NK-92 (cell line): Measurements from ENCODE around the gene GYG1.
"Not testable (repeated sequence)": the region's sequence is repeated elsewhere in the genome, so short reads cannot be mapped to it uniquely, and the experiment has no call there.

Experiments used
- DNase-seq: peaks from one replicate; lab custom pipeline; 2025; ENCODE audit not compliant: unreplicated experiment; lab: John Stamatoyannopoulos, UW

Gene GYG1

DNA sequence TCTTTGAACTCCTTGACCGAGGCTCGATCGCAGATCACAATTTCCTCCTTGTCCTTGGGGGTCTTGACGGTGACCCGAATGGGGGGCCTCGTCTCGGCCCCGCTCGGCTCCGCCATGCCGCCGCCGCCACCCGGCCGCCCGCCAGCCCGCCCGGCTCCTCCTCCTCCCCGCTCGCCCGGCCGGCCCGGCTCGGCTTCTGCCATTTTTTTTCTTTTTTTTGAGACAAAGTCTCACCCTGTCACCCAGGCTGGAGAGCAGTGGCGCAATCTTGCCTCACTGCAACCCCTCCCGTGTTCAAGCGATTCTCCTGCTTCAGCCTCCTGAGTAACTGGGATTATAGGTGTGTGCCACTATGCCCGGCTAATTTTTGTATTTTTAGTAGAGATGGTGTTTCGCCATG is 3.8 kb upstream of the GYG1 start:
- not testable (repeated sequence) for DNase-seq

DNA sequence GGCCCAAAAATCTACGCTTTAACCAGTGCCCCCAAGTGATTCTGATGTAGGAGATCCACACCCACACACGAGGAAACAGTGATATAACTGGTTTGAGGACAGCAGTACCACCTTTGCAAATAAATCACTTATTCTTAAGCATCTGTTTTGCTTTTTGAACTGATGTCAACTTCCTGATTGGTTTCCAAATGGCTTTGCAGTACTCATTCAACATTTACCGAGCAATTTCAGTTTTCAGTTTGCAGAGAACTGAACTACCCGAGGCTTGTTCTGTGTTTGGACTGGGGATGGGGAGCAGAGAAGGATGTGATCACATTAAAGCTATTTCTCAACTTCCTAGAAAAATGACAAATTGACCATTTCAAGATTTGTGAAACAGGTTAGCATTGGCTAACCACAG is 1.1 kb upstream of the GYG1 start:
- no peak for DNase-seq

DNA sequence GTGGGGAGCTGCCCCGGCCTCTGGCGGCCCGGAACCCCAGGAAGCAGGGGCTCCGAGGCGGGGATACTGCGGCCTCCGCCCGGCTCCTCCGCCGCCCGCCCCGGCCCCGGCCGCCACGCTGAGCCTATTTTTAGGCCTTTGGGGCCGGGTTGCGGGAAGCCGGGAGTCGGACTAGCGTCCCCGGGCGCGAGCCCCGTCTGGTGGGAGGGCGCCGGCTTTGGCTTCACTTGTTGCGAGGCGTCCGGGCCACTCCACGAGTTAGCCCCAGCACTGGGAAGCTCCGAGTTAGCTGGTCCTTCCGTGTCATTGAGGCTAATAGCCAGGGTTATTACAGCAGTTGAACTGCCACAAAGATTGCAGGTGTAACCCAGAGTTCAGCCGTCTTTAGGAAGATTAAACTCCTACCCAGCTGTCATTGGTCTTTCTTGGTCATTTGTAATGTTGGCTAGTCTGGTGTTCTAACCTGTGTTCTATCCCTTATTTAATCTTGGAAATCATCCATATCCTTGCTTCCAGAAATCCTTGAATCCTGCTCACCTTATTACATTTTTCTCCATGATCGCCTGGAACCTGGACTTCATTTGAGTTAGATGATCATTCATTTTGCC is 791 bp downstream of the GYG1 start:
- no peak for DNase-seq

DNA sequence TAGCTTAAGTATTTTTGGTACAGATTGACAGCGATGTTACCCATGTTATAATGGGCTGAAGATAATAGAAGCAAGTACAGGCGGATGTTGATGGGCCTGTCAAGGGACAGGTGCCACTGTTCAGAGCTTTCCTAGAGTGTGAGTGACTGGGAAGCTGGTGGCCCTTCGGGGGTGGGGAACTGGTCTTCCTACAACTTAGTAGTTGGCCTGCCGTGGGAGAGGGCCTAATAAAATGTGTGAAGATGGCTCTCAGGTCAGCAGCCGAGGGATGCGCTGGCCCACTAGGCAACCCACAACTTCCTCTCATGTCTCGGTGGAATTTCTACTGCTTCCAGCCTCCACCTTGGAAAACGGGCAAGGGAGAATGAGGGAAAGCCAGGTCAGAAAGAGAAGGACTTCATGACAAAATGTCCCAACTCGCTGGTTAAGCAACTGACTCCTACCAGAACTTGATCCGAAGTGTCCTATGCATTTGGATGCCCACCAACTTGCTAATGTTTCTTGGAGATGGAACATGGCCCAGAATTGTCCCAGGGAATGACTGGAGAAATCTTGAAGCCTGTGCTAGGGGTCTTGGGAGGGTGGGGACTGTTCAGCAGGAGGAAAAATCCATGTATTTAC is 1.4 kb downstream of the GYG1 start:
- no peak for DNase-seq

DNA sequence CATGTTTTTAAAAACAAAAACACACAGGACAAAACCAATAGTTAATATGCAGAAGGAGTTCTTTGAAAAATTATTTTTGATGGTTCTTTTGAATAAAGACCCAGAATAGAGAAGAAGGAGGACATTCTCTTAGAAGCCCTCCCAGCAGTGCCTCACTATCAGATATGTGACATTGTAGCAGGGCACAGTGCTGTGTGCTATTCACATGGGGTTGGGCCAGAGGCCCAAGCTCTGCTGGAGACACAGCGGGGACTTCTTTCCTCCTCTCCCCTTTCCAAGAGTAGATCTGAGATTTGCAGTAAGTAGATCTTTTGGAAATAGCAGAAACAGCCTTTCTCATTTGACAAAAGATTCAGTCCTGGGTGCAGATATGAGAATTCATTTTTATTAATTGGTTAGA is 6.3 kb downstream of the GYG1 start:
- no peak for DNase-seq

DNA sequence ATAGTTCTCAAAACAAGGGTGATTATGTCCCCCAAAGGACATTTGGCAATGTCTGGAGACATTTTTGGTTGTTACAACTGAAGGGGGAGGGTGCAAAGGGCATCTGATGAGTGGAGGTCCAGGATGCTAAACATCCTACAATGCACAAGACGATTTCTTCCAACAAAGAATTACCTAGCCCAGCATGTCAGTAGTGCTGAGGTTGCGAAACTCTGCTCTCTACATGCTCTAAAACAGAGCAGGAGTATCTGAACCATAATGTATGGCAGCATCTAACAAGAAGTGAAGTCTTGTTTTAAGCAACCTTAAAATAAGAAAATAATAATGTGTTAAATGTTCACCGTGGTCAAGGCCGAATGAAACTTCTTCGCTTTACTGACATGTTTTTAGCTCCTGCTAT is 7.0 kb downstream of the GYG1 start:
- DNase-seq: no peak

DNA sequence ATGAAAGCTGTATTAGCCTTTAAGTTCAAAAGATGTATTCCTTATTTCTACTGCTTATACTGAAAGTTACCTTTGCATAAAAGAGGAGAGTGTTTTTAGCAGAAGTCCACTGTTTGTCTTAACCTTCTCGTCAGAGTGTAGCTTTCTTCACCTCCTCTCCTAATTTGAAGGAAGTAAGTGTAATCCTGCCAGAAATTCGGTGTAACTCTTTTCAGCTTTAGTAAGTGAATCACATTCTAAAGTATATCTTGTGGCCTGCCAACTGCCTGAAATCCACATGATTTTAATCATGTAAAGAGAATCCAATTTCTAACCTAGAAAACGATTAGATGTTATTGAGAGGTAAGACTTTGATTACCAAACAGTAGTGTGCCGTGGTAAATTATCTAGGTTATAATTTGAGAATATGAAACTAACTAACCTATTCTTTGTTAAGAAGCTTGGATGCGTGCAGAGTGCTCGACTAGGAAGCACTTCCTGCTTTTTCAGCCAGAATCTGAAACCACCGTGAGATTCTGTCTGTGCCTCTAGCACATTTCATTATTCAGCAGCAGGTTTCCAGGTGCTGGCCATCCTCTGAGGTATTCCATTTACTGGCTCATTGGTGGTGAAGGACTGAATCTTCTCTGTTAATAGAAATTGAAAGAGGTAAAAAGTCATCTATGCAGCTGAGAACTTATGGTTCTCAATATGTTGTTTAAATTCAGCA is 7.5 kb downstream of the GYG1 start:
- DNase-seq: no peak

DNA sequence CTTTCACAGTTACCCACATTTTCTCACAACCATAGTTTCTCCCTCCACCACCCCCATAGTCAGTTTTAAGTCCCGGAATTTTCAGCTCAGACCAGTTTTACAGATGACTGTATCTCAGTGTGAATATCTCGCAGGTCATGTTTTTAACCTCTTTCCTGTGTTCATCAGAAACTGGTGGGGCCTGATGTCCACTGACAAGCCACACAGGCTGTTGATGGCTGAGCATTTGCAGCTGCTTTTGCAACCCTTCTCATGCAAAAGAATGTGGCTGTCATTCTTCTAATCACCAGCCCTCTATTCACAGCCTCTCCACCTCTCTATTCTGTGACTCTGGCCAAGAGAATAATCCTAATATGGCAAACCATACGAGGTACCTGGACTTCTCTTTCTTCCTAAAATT is 8.5 kb downstream of the GYG1 start:
- DNase-seq: no peak

DNA sequence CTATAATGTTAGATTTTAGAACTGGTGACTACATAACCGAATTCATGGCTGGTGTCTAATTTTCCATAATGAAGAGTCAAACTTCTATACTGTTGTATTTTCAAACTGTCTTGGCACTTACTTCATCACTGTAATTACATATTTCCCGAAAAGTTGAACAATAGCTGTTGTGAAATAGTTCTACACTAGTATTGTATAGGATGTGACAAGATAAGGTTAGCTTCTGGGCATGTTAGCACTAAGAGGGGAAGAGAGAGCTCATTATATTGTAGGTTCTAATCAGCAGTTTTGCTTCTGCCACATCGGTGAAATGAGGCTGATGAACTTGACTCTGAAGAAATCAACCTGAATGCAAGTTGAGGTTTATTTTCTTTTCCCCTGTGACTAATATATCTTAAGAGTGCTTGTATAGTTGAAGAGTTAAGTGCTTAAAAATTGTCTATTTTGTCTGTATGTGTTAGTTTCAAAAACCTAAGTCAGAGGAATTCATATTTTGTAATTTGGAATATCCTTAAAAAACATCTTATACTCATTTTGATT is 8.9 kb downstream of the GYG1 start:
- DNase-seq: no peak

DNA sequence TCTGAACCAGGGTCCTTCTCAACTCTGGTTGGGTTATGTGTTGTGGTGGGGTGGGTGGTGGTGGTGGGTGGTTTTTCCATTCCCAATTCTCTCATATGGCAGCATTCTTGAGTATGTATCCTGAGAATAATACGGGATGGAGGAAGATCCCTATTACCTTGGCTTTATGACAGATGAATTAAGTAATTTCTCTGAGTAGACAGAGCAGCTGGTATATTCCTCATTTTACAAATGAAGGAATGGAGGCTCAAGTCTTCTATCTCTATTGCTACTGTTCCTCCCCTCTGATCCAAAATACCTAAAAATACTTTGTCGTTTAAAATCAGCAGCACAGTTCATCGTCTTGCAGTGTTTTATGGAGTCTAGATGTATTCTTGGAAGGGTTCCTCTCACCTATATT is 10.4 kb downstream of the GYG1 start:
- no peak for DNase-seq

DNA sequence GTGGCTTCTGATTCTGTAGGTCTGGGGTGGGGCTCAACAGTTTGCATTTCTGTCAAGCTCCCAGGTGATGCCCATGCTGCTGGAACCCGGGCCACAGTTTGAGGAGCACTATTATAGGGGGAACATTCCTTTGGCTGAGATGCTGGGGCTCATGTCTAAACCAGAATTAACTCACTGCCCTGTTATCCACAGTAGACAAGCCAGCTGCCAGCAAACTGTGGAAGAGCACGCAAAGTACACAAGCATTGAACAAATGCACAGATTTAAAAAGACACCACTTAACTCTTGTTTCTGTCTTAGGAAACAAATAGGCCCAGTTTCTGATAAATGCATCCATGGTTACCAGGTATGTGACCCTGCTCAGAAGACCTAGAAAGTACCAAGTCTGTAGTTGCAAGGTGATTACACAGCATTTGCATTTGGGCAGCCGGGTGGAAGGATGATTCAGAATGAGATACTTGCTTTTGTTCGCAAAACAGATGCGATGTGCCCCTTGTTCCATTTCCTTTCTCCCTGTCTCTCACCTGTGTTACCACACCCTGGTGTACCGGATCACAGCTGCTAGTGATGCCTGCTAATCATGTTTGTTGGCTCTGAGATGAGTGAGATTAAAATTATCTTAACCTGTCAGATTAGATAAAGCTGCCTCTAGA is 12.4 kb downstream of the GYG1 start:
- DNase-seq: no peak

DNA sequence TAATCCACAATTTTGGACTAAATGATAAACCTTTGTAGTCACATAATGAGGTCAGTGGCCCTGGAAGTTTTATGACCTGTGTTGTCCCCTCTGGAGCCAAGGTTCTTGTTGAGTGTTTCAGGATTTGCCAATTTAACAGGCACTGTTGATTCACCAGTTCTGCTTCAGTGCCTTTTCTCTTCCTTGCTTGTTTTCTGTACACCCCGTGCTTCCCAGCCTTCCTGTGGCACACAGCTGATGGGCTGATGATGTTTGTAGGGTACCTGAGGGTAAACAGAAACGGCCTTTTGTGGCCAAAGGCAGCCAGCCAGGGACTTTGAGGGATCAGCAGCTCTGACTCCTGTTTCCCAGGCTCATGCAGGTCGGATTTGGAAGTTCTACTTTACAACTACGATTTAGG is 13.3 kb downstream of the GYG1 start:
- DNase-seq: no peak

DNA sequence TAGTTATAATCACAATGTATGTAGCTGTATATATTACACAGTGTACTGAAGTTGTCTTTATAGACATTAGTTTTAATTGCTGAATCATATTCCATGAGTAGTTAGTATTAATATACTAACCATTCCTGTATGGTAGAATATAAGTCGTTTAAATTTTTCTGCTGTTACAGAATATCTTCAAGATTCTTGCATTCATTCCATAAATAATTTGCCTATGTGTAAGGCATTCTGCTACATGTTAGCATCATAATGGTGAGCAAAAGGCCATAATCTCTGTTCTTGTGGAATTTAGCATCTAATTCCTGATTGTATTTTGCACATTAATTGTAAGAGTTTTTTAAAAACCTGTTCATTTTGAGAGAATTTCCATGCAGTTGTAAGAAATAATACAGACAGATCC is 14.1 kb downstream of the GYG1 start:
- DNase-seq: no peak

DNA sequence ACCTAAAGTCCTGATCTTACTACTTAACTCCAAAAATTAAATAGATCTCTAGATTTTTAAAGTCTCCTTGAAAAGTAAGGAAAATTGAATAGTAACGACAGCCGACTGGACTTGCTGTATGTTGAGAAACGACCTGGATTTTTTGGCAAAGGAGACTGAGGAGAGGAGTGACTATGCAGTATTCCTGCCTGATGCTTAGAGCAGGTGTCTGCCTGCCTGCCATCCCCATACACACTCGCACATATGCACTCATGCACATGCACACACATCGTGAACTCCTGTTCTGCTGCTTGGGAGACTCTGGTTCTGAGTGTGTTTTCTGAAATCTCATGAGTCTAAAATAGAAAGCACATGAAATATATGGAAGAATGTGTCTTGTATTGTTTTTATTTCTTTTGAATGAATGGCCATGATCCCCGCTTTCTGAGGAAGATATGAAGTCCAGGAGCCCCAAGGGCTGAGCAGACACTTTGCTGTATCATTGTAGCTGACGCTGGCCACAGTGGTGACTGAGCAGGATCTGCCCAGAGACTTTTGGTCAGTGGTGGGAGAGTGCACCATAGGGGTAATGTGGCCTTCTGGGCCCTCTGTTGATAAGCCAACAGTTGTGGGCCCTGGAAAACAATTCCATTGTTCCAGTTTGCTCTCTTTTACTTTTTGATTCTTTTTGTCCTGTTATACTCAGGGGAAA is 16.4 kb downstream of the GYG1 start:
- no peak for DNase-seq

DNA sequence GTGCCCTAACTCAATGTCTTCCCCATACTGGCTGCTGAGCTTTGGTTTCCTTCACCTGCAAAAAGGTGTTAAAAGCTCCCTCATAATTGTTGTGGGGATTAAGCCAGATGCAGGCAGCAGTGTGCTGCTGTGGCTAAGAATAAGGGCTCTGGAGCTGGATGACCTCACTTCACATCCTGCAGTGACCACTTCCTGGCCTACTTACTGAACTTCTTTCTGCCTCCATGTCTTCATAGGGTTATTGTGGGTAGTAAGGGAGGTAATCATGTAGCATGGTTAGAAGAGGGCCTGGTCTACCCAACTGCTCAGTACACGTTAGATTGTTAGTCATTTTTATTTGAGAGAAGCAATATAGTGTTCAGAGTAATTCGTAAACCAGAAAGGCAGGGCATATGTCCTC is 18.4 kb downstream of the GYG1 start:
- DNase-seq: peak; percentile 13

DNA sequence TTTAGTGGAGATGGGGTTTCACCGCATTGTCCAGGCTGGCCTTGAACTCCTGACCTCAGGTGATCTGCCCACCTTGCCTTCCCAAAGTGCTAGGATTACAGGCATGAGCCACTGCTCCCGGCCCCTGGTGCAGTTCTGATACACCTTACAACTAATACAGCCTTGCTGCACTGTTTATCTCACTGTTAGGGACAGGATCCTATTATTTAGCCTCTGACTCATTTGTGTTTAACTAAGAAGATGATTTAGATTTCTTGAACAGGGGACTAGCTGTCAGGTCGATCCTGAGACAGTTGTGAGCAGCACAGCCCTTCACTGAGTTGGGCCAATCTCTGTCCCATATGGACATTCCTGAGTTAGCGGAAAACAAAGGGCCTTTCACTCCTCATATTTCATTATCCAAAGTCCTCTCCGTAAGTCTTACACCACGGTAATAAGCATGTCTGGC is 19.2 kb downstream of the GYG1 start:
- no peak for DNase-seq

DNA sequence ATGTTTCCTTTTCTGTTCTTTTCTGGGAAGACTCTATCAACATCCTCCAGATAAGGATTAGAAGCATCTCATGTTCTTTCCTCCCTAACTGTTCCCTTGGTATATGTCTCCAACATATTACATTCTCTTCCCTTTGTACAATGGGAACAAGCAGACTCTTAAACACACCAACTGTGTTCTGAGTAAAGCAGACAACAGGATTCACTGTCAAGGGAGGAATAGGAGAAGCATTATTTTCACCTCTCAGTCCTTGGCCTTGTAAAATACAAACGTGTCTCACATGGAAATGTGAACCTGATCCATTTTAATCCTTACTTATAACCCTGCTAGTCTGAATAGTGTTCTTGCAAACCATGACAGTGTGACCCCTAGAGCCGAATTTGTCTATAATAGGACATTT is 19.6 kb downstream of the GYG1 start:
- DNase-seq: no peak

DNA sequence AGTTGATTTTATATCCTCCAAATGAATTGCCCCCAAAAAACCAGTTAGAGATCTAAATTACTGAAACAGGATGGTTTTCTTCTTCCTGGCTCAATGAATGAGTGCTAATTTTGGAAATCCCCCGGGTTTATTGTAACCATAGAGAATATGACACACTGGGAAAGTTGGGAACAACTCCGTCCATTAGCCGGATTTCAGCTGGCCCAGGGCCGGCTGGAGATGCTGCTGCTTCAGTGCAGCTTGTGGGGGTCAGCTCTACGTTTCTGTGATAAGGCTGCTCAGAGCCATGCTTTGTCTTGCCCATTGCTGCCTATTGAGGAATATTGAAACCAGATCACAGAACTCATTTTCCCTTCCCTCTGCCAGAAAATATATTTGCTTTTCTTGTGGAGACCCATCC is 20.3 kb downstream of the GYG1 start:
- no peak for DNase-seq

DNA sequence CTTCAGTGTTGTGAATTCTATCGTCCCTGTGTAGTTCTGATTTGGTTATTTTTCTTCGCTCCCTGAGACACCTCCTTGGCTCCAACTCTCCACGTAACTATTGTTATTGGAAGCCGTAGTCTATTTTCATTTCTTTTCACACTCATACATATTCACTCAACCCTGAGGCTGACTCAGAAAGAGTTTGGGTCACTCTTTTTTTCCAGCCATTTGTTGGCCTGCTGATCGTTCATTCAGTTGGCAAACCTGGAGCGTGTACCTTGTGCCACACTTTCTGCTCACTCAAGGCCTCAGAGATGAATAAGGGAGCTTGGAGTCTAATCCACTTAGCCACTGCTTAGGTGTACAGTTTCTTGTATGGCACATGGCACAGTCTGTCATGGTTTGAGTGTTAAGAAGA is 22.4 kb downstream of the GYG1 start:
- DNase-seq: no peak

DNA sequence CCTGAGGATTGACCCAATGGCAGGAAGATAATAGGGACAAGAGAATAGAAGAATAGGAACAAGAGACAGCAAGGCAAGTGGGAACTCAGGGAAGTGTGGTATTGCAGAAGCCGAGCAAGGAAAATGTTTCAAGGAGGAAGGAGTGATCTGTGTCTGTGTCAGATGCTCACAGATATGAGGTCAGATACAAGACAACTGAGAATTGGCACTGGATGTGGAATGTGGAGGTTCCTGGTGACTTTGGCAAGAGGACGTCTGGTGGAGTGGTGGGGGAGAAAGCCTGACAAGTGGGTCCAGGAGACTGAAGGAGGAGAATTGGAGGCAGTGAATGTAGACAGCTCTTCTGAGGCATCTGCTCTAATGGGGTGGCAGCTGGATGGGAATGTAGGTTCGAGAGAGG is 24.1 kb downstream of the GYG1 start:
- DNase-seq: no peak

DNA sequence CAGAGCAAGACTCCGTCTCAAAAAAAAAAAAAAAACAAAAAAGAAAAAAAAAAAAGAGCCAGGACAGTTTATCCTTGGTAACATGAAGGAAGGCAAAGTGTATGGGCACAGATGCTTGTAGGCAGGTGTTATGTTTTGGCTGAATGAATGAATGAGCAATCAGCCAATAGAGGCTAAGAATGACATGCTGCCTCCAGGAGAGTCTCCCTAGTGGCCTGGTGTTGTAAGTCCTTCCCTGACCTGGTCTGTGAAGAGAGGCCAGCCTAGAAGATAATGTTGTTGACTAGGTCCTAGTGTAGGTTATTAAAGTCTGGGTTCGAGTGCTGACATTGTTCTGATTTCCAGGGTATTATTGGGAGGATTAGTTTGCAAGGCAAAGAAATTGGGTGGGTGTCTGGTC is 24.9 kb downstream of the GYG1 start:
- DNase-seq: no peak
